Measurements from ENCODE around the gene ZNF646. TPM values are rescaled to one million over a fixed set of nuclear protein-coding genes. Genes with fewer than 3 reads are reported as not detected.

ZNF646 gene, protein sequence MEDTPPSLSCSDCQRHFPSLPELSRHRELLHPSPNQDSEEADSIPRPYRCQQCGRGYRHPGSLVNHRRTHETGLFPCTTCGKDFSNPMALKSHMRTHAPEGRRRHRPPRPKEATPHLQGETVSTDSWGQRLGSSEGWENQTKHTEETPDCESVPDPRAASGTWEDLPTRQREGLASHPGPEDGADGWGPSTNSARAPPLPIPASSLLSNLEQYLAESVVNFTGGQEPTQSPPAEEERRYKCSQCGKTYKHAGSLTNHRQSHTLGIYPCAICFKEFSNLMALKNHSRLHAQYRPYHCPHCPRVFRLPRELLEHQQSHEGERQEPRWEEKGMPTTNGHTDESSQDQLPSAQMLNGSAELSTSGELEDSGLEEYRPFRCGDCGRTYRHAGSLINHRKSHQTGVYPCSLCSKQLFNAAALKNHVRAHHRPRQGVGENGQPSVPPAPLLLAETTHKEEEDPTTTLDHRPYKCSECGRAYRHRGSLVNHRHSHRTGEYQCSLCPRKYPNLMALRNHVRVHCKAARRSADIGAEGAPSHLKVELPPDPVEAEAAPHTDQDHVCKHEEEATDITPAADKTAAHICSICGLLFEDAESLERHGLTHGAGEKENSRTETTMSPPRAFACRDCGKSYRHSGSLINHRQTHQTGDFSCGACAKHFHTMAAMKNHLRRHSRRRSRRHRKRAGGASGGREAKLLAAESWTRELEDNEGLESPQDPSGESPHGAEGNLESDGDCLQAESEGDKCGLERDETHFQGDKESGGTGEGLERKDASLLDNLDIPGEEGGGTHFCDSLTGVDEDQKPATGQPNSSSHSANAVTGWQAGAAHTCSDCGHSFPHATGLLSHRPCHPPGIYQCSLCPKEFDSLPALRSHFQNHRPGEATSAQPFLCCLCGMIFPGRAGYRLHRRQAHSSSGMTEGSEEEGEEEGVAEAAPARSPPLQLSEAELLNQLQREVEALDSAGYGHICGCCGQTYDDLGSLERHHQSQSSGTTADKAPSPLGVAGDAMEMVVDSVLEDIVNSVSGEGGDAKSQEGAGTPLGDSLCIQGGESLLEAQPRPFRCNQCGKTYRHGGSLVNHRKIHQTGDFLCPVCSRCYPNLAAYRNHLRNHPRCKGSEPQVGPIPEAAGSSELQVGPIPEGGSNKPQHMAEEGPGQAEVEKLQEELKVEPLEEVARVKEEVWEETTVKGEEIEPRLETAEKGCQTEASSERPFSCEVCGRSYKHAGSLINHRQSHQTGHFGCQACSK (N-terminal part only)
- 9.8 and 10.4 TPM in 2 replicates for total RNA-seq (ENCODE audit: low replicate concordance)

GRCh38 chr16:31073970-31074813, at the start of gene ZNF646, which contains the start of gene ZNF668:
Gene ZNF646 (plus strand): TSS chr16:31074422. CDS start chr16:31076325, 1,903 bp downstream.
Gene ZNF668 (minus strand): TSS chr16:31074240. CDS start chr16:31064459, 9,781 bp downstream.

DNA sequence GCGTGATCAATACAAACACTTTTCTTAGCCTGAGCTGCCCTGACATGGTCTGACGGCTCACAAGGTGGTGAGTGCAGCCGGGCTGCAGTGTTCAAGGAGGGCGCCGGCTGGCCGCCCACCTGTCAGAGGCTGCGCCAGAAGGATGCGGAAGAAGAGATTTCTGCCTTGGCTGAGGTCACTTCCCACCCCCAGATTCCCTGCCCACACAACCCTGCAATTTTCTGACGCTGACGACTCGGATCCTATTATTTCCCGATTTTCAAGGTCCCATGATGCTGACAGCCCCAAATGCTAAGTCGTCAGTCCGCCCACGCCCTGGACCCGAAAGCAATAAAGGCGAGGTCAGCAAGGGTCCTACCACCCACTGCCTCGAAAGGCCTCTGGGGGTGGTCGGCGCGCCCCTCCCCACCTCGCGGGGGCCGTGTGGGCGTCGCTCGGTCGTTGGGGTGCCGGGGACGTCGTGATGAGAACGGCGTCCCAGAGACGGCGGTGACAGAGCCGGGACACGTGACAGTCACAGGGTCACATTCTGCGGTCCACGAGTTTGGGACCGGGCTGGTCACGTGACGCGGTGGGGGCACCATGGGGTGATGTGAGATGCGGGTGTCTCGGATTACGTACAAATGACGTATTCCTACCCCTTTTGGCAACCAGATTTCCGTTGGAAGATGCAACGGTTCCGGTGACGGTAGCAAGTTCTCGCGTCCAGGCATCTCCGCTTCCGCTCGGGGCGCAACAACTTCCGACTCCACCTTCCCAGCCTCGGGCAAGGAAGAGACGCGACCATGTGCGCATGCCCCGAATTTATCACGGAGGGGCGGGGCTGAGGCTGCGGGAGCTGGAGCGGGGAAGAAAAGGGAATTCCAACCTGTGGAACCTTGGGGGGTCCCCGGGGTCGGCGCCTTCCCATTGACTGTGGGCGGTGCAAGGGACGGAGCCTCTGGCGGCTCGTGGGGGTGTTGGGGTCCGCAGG, 41.2 kb upstream of the ZNF646 start, which contains the start of gene STX4:
Gene STX4 (plus strand): TSS at position 823 of the 973 bp plus-strand sequence. CDS start 248 bp downstream, outside the sequence.

GRCh38 chr16:31088459-31089183, 14.4 kb downstream of the ZNF646 start, which contains the start of gene PRSS53:
Gene PRSS53 (minus strand): TSS chr16:31088943. CDS start chr16:31088809, 134 bp downstream.

GRCh38 chr16:31094424-31095120, 20.4 kb downstream of the ZNF646 start, which contains the start of gene VKORC1:
Gene VKORC1 (minus strand): TSS chr16:31094797. CDS start chr16:31094729, 68 bp downstream.

DNA sequence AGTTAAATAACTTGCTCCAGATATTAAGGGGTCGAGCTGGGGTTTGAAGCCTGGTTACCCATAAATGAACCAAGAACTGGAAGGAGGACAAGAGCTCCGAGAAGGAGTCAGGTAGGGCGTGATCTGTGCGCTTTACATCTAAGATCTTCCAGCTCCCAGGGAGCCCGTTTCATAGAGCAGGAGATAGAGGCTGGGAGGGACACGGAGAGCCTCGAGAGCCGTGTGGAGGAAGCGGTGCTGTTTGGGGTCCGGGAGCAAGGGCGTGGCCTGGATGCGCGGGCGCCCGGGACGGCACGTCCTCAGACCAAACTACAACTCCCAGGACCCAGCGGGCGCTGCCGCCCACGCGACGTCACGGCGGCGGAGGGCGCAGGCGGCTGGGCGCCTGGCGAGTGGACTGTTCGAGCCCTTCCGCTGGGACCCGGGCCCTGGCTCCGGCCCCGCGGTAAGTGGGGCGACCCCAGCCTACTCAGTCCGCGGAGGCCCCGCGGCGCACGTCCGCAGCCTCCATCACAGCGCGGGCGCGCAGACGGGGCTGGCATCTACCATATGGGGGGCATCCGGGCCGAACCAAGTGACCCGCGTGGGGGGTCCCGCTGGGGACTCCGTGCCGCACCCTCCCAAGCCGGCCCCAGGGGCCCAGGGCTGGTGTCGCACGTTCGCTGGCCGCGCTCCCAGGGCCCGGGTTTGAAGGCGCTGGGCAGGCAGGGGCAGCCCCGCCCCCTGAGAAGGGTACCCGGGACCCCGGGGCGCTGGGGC, 34.0 kb downstream of the ZNF646 start, which contains the start of gene BCKDK:
Gene BCKDK (plus strand): TSS at position 352 of the 759 bp plus-strand sequence. CDS start 838 bp downstream, outside the sequence.

GRCh38 chr16:31117384-31118222, 43.4 kb downstream of the ZNF646 start, which contains the start of gene KAT8:
Gene KAT8 (plus strand): TSS chr16:31117664. CDS start chr16:31117682, 18 bp downstream.

Other genes starting within 250 kb of the ZNF646 start
- gene BCL7C, start 180.3 kb upstream of the ZNF646 start, total RNA-seq (ENCODE audit: low replicate concordance), result 16.7 and 35.9 TPM in 2 replicates
- 0.23 and 0.98 TPM in 2 replicates for gene CTF1, start 177.8 kb upstream of the ZNF646 start, total RNA-seq (ENCODE audit: low replicate concordance)
- 8.2 and 13.9 TPM in 2 replicates for gene FBXL19, start 150.8 kb upstream of the ZNF646 start, total RNA-seq (ENCODE audit: low replicate concordance)
- gene ORAI3, start 125.4 kb upstream of the ZNF646 start, total RNA-seq (ENCODE audit: low replicate concordance), result 21.3 and 41.2 TPM in 2 replicates
- 1.6 and 2.2 TPM in 2 replicates for gene SETD1A, start 116.7 kb upstream of the ZNF646 start, total RNA-seq (ENCODE audit: low replicate concordance)
- 11.7 and 71.5 TPM in 2 replicates for gene HSD3B7, start 89.2 kb upstream of the ZNF646 start, total RNA-seq (ENCODE audit: low replicate concordance)
- 0.53 and 2.7 TPM in 2 replicates for gene STX1B, start 63.8 kb upstream of the ZNF646 start, total RNA-seq (ENCODE audit: low replicate concordance)
- 26.2 and 59.8 TPM in 2 replicates for gene STX4, start 40.9 kb upstream of the ZNF646 start, total RNA-seq (ENCODE audit: low replicate concordance)
- gene ZNF668, start 182 bp upstream of the ZNF646 start, total RNA-seq (ENCODE audit: low replicate concordance), result 9.3 and 12.3 TPM in 2 replicates
- gene PRSS53, start 14.5 kb downstream of the ZNF646 start, total RNA-seq (ENCODE audit: low replicate concordance), result 1.2 and 1.5 TPM in 2 replicates
- gene VKORC1, start 20.4 kb downstream of the ZNF646 start, total RNA-seq (ENCODE audit: low replicate concordance), result 105 and 187 TPM in 2 replicates
- gene BCKDK, start 34.0 kb downstream of the ZNF646 start, total RNA-seq (ENCODE audit: low replicate concordance), result 8.3 and 15.0 TPM in 2 replicates
- gene KAT8, start 43.2 kb downstream of the ZNF646 start, total RNA-seq (ENCODE audit: low replicate concordance), result 26.2 and 26.8 TPM in 2 replicates
- not detected in 2 replicates for gene PRSS8, start 61.3 kb downstream of the ZNF646 start, total RNA-seq (ENCODE audit: low replicate concordance)
- 0.45 TPM in 1 of 2 replicates, not detected in the other for gene PRSS36, start 75.6 kb downstream of the ZNF646 start, total RNA-seq (ENCODE audit: low replicate concordance)
- 25.2 and 35.3 TPM in 2 replicates for gene FUS, start 105.7 kb downstream of the ZNF646 start, total RNA-seq (ENCODE audit: low replicate concordance)
- gene PYCARD, start 128.3 kb downstream of the ZNF646 start, total RNA-seq (ENCODE audit: low replicate concordance), result 43.5 and 69.2 TPM in 2 replicates
- gene TRIM72, start 139.7 kb downstream of the ZNF646 start, total RNA-seq (ENCODE audit: low replicate concordance), result under 0.01 TPM in 1 of 2 replicates, not detected in the other
- gene PYDC1, start 142.7 kb downstream of the ZNF646 start, total RNA-seq (ENCODE audit: low replicate concordance), result not detected in 2 replicates
- not detected in 2 replicates for gene ITGAM, start 185.6 kb downstream of the ZNF646 start, total RNA-seq (ENCODE audit: low replicate concordance)

Measured in smooth muscle cell of the coronary artery (primary cell).